Vagina (tissue), 2 donors: ENCODE results near the gene KIF16B.

Source experiments
- POLR2A ChIP-seq, 2 donors: fragments of 450-650 bp; IDR thresholded peaks; one replicate each; pipeline ENCODE4 v1.6.1; 2017; ENCODE audit warnings: antibody characterized with exemption in 2 of 2, mild to moderate bottlenecking in 2 of 2, moderate library complexity in 2 of 2
- POLR2AphosphoS5 ChIP-seq, 2 donors: sonication (generic); formaldehyde crosslinking; IDR thresholded peaks; one replicate each; pipeline ENCODE4 v1.9.0; 2017; ENCODE audit warnings: antibody characterized with exemption in 2 of 2, mild to moderate bottlenecking in 2 of 2, low read depth in 1 of 2; ENCODE audit not compliant: insufficient read depth in 1 of 2
- TF ChIP-seq, protein P1 (sequence below), 3 experiments: fragments of 450-650 bp in 2 of 3; fragments of 200-600 bp in 1 of 3; sonication (generic) in 1 of 3; IDR thresholded peaks; one replicate each; pipeline ENCODE4 v1.5.1; 2017 to 2019; ENCODE audit warnings: antibody characterized with exemption in 3 of 3, mild to moderate bottlenecking in 2 of 3, moderate library complexity in 2 of 3

DNA sequence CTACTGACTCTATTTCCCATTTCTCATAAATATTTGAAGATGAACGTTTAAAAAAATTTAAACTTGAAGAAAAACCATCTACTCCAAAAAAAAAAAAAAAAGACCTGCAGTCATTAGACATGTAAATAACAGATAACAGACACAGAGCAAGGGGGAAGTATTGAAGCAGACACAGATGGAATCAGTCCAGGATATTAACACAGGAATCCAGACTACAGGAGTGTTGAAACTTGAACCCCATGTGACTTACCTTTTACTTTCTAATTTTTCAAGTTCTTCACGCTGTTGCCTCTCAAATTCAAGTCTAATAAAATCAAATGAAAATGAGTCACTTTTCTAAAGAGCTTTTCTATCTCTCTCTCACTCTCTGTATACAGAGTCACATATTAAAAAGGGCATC, 191.8 kb downstream of the KIF16B start:
- TF ChIP-seq, protein P1, sequence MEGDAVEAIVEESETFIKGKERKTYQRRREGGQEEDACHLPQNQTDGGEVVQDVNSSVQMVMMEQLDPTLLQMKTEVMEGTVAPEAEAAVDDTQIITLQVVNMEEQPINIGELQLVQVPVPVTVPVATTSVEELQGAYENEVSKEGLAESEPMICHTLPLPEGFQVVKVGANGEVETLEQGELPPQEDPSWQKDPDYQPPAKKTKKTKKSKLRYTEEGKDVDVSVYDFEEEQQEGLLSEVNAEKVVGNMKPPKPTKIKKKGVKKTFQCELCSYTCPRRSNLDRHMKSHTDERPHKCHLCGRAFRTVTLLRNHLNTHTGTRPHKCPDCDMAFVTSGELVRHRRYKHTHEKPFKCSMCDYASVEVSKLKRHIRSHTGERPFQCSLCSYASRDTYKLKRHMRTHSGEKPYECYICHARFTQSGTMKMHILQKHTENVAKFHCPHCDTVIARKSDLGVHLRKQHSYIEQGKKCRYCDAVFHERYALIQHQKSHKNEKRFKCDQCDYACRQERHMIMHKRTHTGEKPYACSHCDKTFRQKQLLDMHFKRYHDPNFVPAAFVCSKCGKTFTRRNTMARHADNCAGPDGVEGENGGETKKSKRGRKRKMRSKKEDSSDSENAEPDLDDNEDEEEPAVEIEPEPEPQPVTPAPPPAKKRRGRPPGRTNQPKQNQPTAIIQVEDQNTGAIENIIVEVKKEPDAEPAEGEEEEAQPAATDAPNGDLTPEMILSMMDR (IDR thresholded peaks at IDR 0.05), result no peak
- no peak for TF ChIP-seq POLR2A (IDR thresholded peaks at IDR 0.05)
- no peak for TF ChIP-seq POLR2AphosphoS5 (IDR thresholded peaks at IDR 0.05; ENCODE audit: insufficient read depth in 1 of 2, low read depth in 1 of 2)
